ENCODE data around the gene C1QTNF8.

GRCh38 chr16:1122398-1122765, 26.3 kb upstream of the C1QTNF8 start:
- TF ChIP-seq SP1 (IDR thresholded peaks at IDR 0.05; ENCODE audit: low read depth, low read length) = no peak
- TF ChIP-seq PHF8 (conservative IDR thresholded peaks at IDR 0.05; ENCODE audit: low read depth, low read length) = no peak
- no peak for TF ChIP-seq CEBPB (IDR thresholded peaks at IDR 0.05; ENCODE audit: low read depth, low read length)
- TF ChIP-seq CTCF (IDR thresholded peaks at IDR 0.05; ENCODE audit: control extremely low read depth in 1 of 3, insufficient read depth in 1 of 3, low read depth in 1 of 3, low read length in 3 of 3) = no peak
- no peak for TF ChIP-seq POLR2A (IDR thresholded peaks at IDR 0.05; ENCODE audit: control extremely low read depth in 1 of 2, low read depth in 2 of 2, low read length in 2 of 2)
- no peak for TF ChIP-seq SIN3A (conservative IDR thresholded peaks at IDR 0.05 in 1 of 2, IDR thresholded peaks at IDR 0.05 in 1 of 2; ENCODE audit: low read depth in 1 of 2, low read length in 2 of 2)
- no peak for TF ChIP-seq EGR1 (IDR thresholded peaks at IDR 0.05; ENCODE audit: borderline replicate concordance, low read depth, low read length)
- no peak for TF ChIP-seq SIX5 (IDR thresholded peaks at IDR 0.05; ENCODE audit: low read depth, low read length)
- no peak for TF ChIP-seq KDM1A (IDR thresholded peaks at IDR 0.05; ENCODE audit: borderline replicate concordance, low read length)
- no peak for TF ChIP-seq GABPA (IDR thresholded peaks at IDR 0.05; ENCODE audit: borderline replicate concordance, insufficient read depth, low read length)
- TF ChIP-seq SAP30 (IDR thresholded peaks at IDR 0.05; ENCODE audit: insufficient read depth, insufficient replicate concordance, low read length) = no peak
- TF ChIP-seq EZH2 (IDR thresholded peaks at IDR 0.05; ENCODE audit: low read depth, low read length, severe bottlenecking) = no peak
- no peak for TF ChIP-seq EP300 (IDR thresholded peaks at IDR 0.05; ENCODE audit: borderline replicate concordance in 1 of 2, low read depth in 2 of 2, low read length in 2 of 2)
- TF ChIP-seq SP4 (IDR thresholded peaks at IDR 0.05; ENCODE audit: low read length) = no peak

Measured in H1 (cell line).